Keratinocyte (primary cell): ENCODE data around the gene HTRA3.

Experiments
- CTCF ChIP-seq, 3 experiments: IDR thresholded peaks in 1 of 3; conservative IDR thresholded peaks in 1 of 3; optimal IDR thresholded peaks in 1 of 3; 2 replicates in 2 of 3; 3 replicates in 1 of 3; pipeline versions ENCODE3 to v1.5.1; 2011; ENCODE audit warnings: low read length in 3 of 3, mild to moderate bottlenecking in 3 of 3, moderate library complexity in 2 of 3, control low read depth in 1 of 3, inconsistent platforms in 1 of 3; ENCODE audit not compliant: insufficient read depth in 2 of 3; ENCODE audit errors: extremely low read depth in 1 of 3
- EZH2 ChIP-seq: IDR thresholded peaks from one replicate; pipeline ENCODE4 v1.6.1; 2012; ENCODE audit warnings: inconsistent platforms, mild to moderate bottlenecking, low read length, moderate library complexity

- TF ChIP-seq EZH2 = no peak
- TF ChIP-seq CTCF (optimal IDR thresholded peaks at IDR 0.05 in 1 of 3, IDR thresholded peaks at IDR 0.05 in 1 of 3, conservative IDR thresholded peaks at IDR 0.05 in 1 of 3; ENCODE audit: extremely low read depth in 1 of 3, insufficient read depth in 2 of 3, low read length in 3 of 3) = no peak
Observed at GRCh38 chr4:8257854-8258253, 11.7 kb upstream of the HTRA3 start.
